GM11168 (cell line): ENCODE data around the gene HUWE1.

Experiments
- in situ Hi-C: fragments of 300-500 bp; cut with MboI; formaldehyde crosslinking; loops from one replicate; pipeline ENCODE4 v1.12.0; 2022; ENCODE audit warnings: low sequenced_read_pairs; ENCODE audit not compliant: unreplicated experiment

Gene HUWE1

DNA sequence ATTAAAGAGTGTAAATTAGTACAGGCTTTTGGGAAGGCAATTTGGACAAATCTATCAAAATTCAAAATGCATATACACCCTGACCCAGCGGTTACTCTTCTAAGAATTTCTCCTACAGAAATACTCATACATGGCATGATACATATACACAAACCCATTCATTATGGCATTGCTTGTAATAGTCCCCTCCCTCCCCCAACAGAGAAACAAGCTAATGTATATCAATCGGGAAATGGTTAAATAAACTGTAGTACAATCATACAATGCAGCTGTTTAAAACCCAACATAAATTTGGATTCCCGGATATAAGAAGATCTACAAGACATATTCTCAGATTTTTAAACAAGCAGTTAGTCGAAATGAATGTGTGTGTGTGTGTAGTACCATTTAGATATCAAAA, 808 bp downstream of the HUWE1 start:
- in situ Hi-C loops, result no loop called here

DNA sequence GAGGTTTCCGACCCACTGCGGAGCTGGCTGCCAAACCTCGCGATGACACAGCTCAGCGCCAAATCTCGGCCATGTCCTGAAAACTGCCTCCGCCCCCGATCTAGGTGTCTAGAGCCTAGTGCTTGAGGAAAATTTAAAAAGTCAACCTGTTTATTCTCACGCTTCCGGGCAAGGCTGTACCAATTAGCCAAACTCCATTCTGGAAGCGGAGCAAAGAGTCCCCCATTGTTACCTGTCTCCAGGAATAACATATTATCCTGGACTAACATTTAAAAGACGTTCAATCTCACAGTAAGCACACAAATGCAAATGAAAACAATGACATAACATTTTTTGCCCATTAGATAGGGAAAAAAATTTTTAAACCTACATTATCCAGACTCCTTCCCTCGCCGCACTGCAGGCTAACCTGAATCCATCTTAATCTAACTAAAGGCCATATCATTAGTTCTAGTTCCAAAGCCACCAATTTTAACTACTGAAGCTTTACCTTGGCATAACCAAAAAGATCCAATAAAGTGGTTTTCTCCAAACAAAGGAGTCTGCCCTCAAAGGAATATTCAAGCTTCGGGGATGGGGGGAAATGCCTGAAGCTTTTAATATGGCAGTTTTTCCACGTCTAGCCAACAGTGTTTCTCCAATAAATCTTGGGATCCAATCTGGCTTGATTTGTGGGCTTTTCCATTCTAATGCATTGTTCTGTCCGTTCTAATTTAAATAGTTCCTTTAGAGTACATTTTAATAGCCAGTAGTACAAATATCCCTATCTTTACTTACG, 1.9 kb downstream of the HUWE1 start:
- in situ Hi-C loops, result no loop called here

DNA sequence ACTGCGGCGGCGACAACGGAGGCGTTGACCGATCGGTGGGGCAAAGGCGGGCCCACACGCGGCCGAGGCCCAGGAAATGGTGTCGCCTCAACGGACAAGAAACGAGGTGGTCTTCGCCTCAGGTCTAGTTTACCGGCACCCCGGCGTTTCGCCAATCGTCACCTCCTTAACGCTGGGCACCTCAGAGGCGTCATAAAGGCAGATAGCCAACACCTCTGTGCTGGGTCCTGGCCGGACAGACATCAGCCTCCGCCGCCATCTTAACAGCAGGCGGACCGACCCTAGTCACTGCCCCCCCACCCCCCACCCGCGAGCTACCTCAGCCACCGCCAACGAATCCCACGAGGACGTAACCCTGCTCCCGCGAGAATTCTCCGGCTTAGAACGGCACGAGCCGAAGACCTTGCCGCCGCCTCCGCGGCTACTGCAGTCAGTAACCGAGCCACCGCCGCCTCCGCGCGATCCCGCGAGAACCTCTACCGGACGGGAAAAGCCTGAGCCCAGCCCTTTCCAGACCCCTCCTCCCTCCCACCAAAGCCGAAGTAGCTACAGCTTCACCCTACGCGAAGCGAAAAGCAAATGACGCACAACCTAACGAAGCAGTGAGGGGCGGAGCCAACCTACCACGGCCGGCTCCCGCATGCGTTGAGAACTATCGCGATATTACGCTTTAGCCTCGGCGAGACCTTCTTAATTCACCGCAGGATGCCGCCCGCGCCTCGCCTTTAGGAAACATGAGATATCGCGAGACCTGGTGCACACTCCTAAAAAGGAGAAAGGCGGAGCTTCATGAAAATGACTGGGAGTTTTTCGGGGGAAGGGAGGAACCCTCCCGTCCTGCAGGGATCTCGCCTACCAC, 2.7 kb downstream of the HUWE1 start:
- in situ Hi-C loops, result no loop called here

DNA sequence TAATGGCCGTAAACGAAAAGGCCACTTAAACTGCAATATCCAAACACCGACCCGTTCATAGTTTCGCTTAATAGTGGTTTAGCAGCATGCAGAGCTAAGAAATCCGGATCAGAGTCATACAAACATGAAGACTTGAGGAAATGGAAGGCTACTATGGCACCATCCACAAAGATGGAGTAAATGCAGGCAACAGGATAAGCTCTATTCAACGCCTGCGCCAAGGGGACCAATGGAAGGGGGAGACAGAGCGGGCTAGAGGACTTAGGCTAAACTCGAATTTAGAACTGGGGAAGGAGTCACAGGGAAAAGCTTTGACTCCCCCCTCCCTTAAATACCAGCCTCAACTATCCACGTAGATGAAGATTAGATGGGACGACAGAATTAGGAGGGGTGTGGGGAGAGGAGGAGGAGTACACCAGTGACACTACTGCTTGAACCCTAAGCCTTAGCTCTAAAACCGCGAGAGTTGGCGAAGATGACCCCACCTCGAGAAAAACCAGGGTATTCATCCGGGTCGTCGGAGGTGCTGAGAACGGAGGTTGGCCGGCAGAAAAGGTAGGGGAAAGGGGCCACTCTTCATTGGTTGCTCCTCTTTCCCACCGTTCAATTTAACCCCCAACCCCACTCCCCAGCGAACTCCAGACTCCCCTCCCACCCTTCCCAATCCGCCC, 3.5 kb downstream of the HUWE1 start:
- in situ Hi-C loops, result no loop called here

DNA sequence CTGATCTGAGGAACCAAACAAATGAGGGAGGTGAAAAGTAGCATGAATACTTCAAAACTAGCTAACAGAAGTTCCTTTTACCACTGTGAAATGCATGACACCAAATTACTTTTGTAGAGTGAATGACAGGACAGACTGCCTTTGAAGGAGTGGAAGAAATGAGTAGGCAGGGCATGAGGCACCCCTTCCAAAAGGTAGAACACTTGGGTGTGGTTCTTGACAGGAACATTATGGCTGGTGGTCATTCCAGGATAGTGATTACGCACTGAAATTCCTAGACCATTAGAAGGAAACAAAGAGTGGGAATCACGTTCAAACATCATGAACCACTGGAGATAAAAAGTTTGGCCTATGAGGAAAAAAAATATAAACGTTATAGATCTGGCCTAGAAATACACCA, 4.9 kb downstream of the HUWE1 start:
- in situ Hi-C loops, result no loop called here

DNA sequence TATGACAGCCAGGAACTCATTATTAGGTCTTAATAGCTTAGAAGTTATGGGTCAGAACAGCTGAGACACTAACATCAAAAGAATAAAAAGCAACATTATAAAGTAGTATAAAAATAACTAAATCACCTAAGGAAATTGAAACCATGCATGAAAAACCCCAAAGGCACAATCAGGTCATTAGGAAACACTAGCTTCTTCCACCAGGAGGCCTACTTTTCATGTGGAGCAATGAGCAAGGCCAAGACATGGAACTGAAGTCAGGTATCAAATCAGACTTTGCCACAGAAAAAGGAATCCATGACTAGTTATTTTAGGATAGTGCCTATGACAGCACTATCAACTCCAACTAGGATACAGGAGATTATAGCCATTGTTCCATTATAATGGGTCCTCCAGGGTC, 7.9 kb downstream of the HUWE1 start:
- in situ Hi-C loops, result loop anchor here (10.0 kb wide), 1 partner anchor 156 kb away; no protein-coding TSS in a partner anchor

DNA sequence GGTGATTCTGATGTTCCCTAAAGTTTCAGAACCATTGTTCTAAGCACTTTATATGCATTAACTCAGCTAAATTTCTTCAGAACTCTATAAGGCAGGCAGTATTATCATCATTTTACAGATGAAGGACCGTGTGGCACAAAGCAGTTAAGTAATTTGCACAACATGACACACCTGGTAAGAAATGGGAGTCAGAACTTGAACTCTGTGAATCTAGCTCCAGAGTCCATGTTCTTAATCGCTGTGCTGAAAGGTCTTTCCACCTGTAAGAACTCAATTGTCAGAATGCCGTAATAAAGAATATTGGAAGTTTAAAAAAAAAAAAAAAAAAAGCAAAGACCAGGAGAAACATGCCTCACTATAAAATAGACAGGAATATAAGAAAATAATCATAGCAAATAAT, 9.2 kb downstream of the HUWE1 start:
- in situ Hi-C loops, result loop anchor here (10.0 kb wide), 1 partner anchor 158 kb away; no protein-coding TSS in a partner anchor

DNA sequence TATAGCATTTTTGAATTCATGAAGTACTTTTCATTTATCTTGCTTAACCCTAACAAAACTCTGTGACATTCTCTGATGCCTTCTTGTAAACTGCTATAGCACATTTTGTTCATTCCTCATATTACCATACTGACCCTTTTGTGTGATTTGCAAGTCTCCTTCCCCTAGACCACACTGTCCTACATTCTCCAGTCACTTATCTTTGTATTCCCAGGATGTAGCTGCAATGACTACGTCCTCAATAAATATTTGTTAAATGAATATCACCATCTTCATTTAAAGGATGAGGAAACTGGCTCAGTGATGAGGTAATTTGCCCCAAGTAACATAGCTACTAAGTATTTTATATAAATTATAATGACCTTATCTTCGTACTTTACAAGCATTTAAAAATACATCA, 11.9 kb downstream of the HUWE1 start:
- in situ Hi-C loops, result loop anchor here (10.0 kb wide), 1 partner anchor 160 kb away; no protein-coding TSS in a partner anchor

DNA sequence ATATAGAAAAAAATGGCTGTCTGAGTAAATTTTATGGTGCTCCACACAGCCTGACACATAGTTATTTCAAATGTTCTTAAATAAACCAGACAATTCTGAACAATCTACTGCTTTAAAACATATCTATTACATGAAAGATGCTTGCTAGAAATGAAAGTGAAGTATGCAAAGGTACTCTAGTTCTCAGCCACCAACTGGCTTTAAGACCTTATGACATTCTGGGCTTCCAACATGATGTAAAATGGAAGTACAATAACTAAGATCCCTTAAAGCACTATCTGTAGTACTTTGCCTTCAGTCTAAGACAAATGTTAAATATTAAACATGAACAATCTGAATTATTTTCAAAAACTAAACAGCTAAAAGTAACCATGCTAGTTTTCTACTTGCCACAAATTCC, 17.3 kb downstream of the HUWE1 start:
- in situ Hi-C loops, result no loop called here

DNA sequence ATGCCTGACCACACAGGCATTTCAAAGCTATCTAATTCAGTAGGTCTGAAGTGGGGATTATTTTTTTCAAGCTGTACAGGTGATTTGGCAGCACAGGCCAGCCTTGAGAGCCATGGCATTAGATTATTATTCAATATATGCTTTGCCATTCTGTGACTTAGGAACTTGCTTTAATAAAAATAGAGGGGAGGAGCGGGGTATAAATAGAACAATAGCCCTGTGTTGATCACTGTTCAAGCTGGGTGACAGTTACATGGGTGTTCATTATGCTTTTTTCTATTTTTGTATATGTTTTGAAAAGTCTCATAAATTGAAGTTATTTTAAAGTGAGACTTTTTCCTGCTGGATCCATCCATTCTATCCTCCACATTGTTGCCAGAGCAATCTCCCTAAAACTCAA, 20.3 kb downstream of the HUWE1 start:
- in situ Hi-C loops, result no loop called here

DNA sequence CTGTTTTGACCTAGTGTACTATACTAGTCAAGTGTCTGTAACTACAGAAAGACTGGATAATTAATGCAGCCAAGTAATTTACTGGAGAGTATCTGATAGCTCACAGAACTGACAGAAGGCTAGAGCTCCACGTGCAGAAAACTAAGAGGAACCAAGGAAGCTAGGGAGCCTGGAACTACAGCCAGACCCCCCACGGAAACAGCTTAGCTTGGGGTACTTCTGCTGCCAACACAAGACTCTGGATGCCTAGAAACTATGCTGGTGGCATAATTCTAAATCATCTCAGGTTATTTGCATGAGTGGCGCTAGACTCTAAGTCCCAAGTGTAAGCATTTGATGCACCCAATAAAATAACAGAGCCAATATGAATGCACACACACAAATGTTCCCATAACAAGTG, 26.5 kb downstream of the HUWE1 start:
- in situ Hi-C loops, result no loop called here

DNA sequence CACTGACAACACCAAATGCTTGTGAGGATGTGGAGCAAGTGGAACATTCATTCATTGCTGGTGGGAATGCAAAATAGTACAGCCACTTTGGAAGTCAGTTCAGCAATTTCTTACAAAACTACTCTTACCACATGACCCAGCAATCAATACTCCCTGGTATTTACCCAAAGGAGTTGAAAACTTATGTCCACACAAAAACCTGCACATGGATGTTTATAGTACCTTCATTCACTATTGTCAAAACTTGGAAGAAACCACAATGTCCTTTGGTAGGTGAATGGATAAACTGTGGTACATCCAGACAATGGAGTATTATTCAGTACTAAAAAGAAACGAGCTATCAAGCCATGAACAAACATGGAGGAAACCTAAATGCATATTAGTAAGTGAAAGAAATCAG, 27.5 kb downstream of the HUWE1 start:
- in situ Hi-C loops, result no loop called here

DNA sequence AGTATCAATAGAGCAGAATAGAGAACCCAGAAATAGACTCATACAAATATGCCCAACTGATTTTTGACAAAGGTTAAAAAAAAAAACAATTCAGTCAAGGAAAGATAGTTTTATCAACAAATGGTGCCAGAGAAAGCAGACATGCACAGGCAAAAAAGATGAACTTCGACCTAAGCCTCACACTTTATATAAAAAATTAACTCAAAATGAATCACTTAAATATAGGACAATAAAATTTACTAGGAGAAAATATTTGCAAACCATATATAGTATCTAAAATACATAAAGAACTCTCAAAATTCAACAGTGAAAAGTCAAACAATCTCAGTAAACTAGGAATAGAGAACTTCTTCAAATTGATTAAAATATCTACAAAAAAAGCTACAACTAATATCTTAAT, 29.7 kb downstream of the HUWE1 start:
- in situ Hi-C loops, result no loop called here

DNA sequence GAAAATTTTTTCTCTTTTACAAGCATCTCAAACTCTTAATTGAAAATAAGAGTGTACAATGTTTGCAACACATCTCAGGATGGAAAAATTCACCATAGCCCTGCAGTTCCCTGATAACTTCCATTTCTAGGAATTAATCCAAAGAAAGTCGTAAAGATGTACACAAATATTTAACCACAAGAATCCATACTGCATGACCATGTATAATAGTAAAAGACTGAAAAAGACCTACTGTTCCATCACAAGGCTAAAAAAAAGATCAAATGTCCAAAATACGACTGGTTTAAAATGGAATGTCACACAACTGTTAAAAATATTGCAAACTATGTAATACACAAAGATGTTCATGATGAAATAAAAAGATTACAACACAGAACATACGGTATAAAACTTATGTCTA, 32.1 kb downstream of the HUWE1 start:
- in situ Hi-C loops, result no loop called here

DNA sequence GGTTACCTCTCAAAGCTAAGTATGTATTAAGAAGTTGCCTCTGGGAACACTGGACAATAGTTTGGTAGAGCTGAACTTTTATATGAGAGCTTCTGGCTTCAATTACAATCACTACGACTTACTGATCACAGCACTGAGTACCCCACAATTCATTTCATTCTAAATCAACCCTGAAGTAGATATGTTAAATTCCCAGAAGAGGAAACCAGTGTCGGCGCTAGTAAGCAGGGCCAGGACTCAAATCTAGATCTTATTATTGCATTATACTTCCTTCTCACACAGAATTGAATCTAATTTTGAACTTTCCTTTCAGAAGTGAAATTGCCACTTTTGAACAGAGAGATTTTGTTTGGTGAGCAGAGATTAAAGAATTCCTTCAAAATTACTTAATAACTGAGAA, 41.8 kb downstream of the HUWE1 start:
- in situ Hi-C loops, result no loop called here

DNA sequence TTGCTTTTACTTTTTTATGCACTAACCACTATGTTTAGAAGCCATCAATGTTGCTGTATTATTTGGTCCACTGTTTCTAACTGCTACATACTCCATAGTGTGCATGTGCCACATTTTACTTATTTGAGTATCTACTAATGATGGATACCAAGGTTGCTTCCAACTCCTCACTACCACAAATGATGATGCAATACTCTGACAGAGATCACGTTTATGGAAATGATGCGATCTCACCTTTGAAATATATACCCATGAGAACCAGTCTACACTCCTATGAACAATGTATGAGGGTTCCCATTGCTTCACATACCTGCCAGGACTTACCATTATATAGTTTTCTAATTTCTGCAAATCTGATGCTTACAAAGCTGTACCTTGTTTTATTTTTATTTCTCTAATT, 44.2 kb downstream of the HUWE1 start:
- in situ Hi-C loops, result no loop called here

DNA sequence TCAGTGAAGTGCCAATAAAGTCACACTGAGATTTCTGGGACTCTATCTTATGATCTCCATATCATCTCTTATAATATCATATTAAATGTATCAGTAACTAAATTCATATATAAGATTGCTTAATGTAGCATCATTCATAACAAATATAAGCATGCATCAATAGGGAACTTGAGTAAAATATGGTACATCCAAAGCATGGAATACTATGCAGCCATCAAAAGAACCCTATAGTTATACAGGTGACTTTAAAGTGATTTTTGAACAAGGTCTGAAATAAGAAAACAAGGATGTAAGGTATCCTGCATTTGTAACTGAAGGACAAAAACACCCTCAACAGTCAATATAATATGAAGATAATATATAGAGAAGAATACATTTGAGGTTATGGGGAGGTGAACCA, 47.3 kb downstream of the HUWE1 start:
- in situ Hi-C loops, result no loop called here

DNA sequence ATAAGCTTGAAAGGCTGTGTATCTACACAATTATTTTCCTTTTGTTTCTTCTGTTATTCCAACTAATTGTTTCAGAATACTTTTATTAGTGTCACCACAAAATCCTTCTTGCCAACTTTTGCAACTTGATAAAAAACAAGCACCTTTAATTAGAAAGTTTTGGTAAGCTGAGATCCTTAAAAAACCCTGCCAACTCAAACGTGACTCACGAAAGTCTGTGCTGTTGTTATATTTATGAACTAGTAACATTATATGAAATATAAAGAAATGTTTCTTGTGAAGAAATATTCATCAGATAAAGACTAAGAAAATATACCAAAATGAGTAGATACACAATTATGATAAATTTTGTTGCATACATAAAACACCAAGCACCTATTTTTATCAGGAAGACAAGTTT, 49.0 kb downstream of the HUWE1 start:
- in situ Hi-C loops, result no loop called here

DNA sequence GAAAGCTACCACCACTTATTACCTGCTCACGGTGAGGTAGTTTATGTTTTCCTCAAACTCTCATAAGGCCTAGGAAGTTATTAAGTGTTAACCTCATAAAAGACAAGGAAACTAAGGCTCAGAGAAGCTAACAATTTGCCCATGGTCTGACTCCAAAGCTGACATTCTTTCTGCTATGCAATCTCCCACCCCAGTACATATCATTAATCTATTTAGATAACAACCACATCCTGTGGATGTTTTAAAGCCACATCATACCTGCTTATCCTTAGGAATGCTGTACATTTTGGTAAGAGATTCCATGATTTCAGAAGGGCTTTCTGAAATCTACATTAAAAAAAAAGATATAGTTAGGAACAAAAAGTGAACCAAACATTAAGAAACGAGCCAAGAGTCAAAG, 55.4 kb downstream of the HUWE1 start:
- in situ Hi-C loops, result no loop called here

DNA sequence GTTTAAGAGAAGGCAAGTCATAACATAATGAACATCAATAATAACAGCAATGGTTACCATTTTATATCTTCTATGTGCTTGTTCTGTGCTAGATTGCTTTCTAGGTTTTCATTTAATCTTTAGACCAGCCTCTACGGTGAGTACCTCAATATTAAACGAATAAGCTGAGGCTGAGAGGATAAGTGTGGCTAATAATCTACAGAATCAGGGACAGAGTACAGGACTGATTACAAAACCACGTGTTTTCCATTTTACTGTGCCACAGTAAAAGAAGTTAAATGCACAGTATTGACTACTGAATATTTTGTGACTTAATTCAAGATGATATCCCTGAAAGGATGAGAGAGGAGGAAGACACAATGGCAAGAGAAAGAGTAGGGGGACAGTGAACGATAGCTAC, 56.3 kb downstream of the HUWE1 start:
- in situ Hi-C loops, result no loop called here

DNA sequence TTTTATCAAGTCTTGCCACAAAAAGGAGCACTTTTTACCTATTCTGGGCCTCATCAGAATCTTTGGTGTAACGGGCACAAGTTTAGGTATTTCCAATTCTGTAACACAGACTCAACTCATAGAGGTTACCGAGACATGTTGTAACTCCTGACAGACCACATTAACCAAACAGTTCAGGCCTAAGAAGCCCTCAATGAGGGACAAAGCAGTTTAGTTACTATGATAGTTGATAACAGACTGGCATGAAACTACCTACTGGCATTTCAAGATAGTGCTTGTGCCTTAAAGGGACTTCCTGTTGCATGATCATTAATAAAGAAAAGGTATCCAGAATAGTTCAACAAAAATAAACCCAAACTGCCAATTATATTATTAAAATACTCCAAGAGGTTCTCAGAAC, 64.1 kb downstream of the HUWE1 start:
- in situ Hi-C loops, result no loop called here
